Natural killer cell (primary cell): ENCODE data around the gene HBEGF. TPM values are rescaled to one million over a fixed set of nuclear protein-coding genes. Genes with fewer than 3 reads are reported as not detected.

Source experiments
- ATAC-seq, 3 donors: fragments of 150-1000 bp in 2 of 3; fragments of 200-7000 bp in 1 of 3; cut with Tn5 transposase; 1 replicate in 1 of 3; 2 replicates in 2 of 3; pipeline ENCODE4 v1.10.0; 2021; ENCODE audit warnings: mild to moderate bottlenecking in 2 of 3, moderate library complexity in 2 of 3
- DNase-seq, 2 donors: peaks; one replicate each; pipeline versions ENCODE4 v3.0.0 to v3.0.0-alpha.2; 2013 to 2021; ENCODE audit warnings: mixed read lengths in 1 of 2
- H3K27ac ChIP-seq: one replicate; pipeline ENCODE4 v1.5.1; 2013; ENCODE audit warnings: mild to moderate bottlenecking, low read length
- H3K27me3 ChIP-seq: one replicate; pipeline ENCODE4 v1.6.1; 2013; ENCODE audit warnings: low read length; ENCODE audit not compliant: control insufficient read depth, insufficient read depth
- H3K36me3 ChIP-seq: one replicate; pipeline ENCODE4 v1.6.1; 2013; ENCODE audit warnings: low read length; ENCODE audit not compliant: control insufficient read depth, insufficient read depth
- H3K4me1 ChIP-seq: one replicate; pipeline ENCODE4 v1.6.1; 2013; ENCODE audit warnings: low read length; ENCODE audit not compliant: control insufficient read depth, insufficient read depth
- H3K4me3 ChIP-seq: one replicate; pipeline ENCODE4 v1.5.1; 2013; ENCODE audit warnings: low read length
- H3K9me3 ChIP-seq: one replicate; pipeline ENCODE4 v1.6.1; 2013; ENCODE audit warnings: low read length; ENCODE audit not compliant: control insufficient read depth, insufficient read depth
- H3K27ac Mint-ChIP-seq, 2 donors: one replicate each; pipeline ENCODE4 v1.8.0; 2022; ENCODE audit warnings: mild to moderate bottlenecking in 2 of 2, mixed read lengths in 2 of 2, moderate library complexity in 1 of 2
- H3K27me3 Mint-ChIP-seq, 2 donors: one replicate each; pipeline ENCODE4 v1.8.0; 2022; ENCODE audit warnings: low read depth in 2 of 2, mixed read lengths in 2 of 2
- H3K36me3 Mint-ChIP-seq: one replicate; pipeline ENCODE4 v1.8.0; 2022; ENCODE audit warnings: mixed read lengths
- H3K4me1 Mint-ChIP-seq, 2 donors: one replicate each; pipeline ENCODE4 v1.8.0; 2022; ENCODE audit warnings: mixed read lengths in 2 of 2
- H3K4me3 Mint-ChIP-seq: one replicate; pipeline ENCODE4 v1.8.0; 2022; ENCODE audit warnings: mild to moderate bottlenecking, moderate library complexity, mixed read lengths
- H3K9me3 Mint-ChIP-seq, 2 donors: one replicate each; pipeline ENCODE4 v1.8.0; 2022; ENCODE audit warnings: mixed read lengths in 2 of 2
- WGBS: methylation state at CpG from one replicate; pipeline ENCODE4 v1.1.7; 2013; ENCODE audit warnings: missing lambda C conversion rate; ENCODE audit not compliant: insufficient coverage; 5-methylcytosine and 5-hydroxymethylcytosine counted together
- intact Hi-C: fragments of 100-400 bp; cut with micrococcal nuclease; formaldehyde crosslinking; loops from one replicate; pipeline ENCODE4 v1.14.2; 2022
- total RNA-seq, 4 donors: library from RNA; stranded (reverse); fragments of 120-200 nt in 1 of 4; gene quantifications; one replicate each; pipeline versions ENCODE4 v1.2.3 to v1.2.4, GENCODE V29; 2013 to 2022
- TF ChIP-seq, protein P1 (sequence below): fragments of 200-600 bp; IDR thresholded peaks from one replicate; pipeline ENCODE4 v1.8.0; 2022; ENCODE audit warnings: antibody characterized with exemption

HBEGF gene
- total RNA-seq, 3 donors from 2014 or later (not counting 1 experiment from before 2014, with no cell fraction given) = 5.1 to 9.9 (median 7.8) TPM

DNA sequence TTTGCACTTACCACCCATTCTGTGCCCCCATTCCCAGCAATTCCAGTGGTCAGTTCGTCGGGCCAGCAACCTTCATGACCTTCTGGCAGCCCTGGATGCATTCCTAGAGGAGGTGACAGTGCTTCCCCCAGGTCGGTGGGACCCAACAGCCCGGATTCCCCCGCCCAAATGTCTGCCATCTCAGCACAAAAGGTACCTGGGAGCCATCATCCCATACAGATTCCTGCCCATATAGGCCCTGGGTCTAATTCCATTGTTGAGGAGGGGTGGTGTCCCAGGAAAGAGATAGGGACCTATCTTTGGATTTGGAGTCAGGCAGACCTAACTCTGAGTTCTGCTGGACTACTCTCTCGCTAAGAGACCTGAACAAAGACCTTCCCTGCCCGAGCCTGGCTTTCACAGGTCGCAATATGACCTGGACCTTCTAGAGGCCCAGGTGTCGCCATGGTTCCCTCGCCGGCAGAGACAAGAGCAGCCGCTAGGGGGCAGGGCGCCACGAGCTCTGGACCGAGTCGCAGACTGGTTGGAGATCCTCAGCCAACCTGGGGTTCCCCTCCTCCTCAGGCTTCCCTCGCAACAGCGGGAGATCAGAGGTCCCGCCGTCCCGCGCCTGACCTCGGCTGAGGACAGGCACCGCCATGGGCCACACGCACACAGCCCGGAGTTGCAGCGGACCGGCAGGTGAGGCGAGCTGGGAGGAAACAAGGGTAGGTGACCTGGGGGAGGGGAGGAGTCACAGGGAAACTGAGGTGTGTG, 16.6 kb upstream of the HBEGF start:
- H3K27me3 Mint-ChIP-seq = peaks cover under 1 to 3% of the 10 kb centered on the region in 2 donors
- Histone ChIP-seq H3K4me1 (peaks cover 8% of the 10 kb centered on the region), H3K36me3 (no peaks in the 10 kb centered on the region), H3K27ac (no peak overlapping the region), H3K9me3 (no peaks in the 10 kb centered on the region), H3K27me3 (no peaks in the 10 kb centered on the region), H3K4me3 (peak overlapping the region; percentile 17)
- H3K36me3 Mint-ChIP-seq = no peaks in the 10 kb centered on the region
- no peaks in the 10 kb centered on the region for H3K9me3 Mint-ChIP-seq
- H3K27ac Mint-ChIP-seq = peak overlapping the region in 1 of 2 donors; percentile 86
- H3K4me3 Mint-ChIP-seq = peak overlapping the region; percentile 72
- peak; percentile 76 to 88 for DNase-seq
- H3K4me1 Mint-ChIP-seq = peaks cover 5 to 6% of the 10 kb centered on the region in 2 donors
- 12% methylated on average over 29 of the region's 29 CpGs for WGBS
- peak; percentile 87 to 100 (median 98) for ATAC-seq
- TF ChIP-seq, protein P1, sequence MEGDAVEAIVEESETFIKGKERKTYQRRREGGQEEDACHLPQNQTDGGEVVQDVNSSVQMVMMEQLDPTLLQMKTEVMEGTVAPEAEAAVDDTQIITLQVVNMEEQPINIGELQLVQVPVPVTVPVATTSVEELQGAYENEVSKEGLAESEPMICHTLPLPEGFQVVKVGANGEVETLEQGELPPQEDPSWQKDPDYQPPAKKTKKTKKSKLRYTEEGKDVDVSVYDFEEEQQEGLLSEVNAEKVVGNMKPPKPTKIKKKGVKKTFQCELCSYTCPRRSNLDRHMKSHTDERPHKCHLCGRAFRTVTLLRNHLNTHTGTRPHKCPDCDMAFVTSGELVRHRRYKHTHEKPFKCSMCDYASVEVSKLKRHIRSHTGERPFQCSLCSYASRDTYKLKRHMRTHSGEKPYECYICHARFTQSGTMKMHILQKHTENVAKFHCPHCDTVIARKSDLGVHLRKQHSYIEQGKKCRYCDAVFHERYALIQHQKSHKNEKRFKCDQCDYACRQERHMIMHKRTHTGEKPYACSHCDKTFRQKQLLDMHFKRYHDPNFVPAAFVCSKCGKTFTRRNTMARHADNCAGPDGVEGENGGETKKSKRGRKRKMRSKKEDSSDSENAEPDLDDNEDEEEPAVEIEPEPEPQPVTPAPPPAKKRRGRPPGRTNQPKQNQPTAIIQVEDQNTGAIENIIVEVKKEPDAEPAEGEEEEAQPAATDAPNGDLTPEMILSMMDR = peak; percentile 91
- intact Hi-C loops = no loop called here

DNA sequence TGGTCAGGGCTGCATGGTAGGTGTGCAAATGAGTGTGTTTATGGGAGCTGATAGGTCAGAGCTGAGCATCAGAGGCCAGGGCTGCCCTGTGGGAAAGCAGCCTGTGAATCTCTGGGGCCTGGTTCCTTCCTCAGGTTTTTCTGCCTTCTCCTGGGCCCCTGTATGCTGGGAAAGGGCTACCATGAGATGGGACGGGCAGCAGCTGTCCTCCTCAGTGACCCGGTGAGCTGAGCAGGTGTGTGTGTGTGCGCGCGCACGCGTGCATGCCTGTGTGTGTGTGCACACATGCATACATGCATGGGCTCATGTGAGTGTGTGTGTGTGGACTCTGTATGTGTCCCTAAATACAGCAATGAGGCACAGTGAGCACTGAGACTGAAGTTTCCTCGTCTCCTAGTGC, 15.9 kb upstream of the HBEGF start:
- Histone ChIP-seq H3K27ac (no peak overlapping the region), H3K36me3 (no peaks in the 10 kb centered on the region), H3K9me3 (no peaks in the 10 kb centered on the region), H3K4me3 (no peak overlapping the region), H3K27me3 (no peaks in the 10 kb centered on the region), H3K4me1 (peaks cover 15% of the 10 kb centered on the region)
- 87% methylated on average over 8 of the region's 8 CpGs for WGBS
- no peaks in the 10 kb centered on the region for H3K9me3 Mint-ChIP-seq
- TF ChIP-seq, protein P1 = no peak
- H3K36me3 Mint-ChIP-seq = no peaks in the 10 kb centered on the region
- H3K27ac Mint-ChIP-seq = peak overlapping the region in 1 of 2 donors; percentile 33
- H3K4me3 Mint-ChIP-seq = no peak overlapping the region
- DNase-seq = no peak
- peaks cover 12 to 13% of the 10 kb centered on the region in 2 donors for H3K4me1 Mint-ChIP-seq
- peaks cover 6% of the 10 kb centered on the region in 2 donors for H3K27me3 Mint-ChIP-seq
- ATAC-seq = no peak
- intact Hi-C loops = no loop called here

DNA sequence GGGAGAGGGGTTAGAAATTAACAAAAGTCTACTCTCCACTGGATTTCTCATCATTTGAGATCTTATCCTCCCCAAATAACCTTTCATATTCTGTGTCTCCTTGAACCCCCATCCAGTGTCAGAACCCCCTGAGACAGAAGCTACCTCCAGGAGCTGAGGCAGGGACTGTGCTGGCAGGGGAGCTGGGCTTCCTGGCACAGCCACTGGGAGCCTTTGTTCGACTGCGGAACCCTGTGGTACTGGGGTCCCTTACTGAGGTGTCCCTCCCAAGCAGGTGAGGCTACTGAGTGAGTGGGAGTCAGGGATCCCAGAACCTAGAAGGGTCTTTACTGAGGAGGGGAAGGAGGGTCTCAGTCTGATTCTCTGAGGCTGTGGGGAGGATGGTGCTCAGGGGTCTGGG, 15.5 kb upstream of the HBEGF start:
- WGBS = 91% methylated on average over 2 of the region's 2 CpGs
- no peaks in the 10 kb centered on the region for H3K36me3 Mint-ChIP-seq
- intact Hi-C loops = no loop called here
- TF ChIP-seq, protein P1 = no peak
- Histone ChIP-seq H3K27ac (no peak overlapping the region), H3K9me3 (no peaks in the 10 kb centered on the region), H3K36me3 (no peaks in the 10 kb centered on the region), H3K4me3 (no peak overlapping the region), H3K4me1 (peaks cover 19% of the 10 kb centered on the region), H3K27me3 (no peaks in the 10 kb centered on the region)
- peak overlapping the region in 1 of 2 donors; percentile 33 for H3K27ac Mint-ChIP-seq
- peaks cover 6% of the 10 kb centered on the region in 2 donors for H3K27me3 Mint-ChIP-seq
- DNase-seq (no peak), ATAC-seq (no peak)
- H3K4me3 Mint-ChIP-seq = no peak overlapping the region
- peaks cover 13 to 14% of the 10 kb centered on the region in 2 donors for H3K4me1 Mint-ChIP-seq
- no peaks in the 10 kb centered on the region for H3K9me3 Mint-ChIP-seq
